OCI-LY7 (cell line): Measurements from ENCODE around the gene ZBTB40.

Experiments
- CTCF ChIP-seq: fragments of 200-600 bp; sonication (generic); conservative IDR thresholded peaks from 2 replicates; pipeline ENCODE4 v1.5.1; 2014; ENCODE audit warnings: mild to moderate bottlenecking, antibody characterized with exemption, low read length, moderate library complexity, mixed read lengths
- EZH2phosphoT487 ChIP-seq: fragments of 200-600 bp; sonication (generic); IDR thresholded peaks from 2 replicates; pipeline ENCODE4 v1.6.1; 2018; ENCODE audit warnings: low read depth, borderline replicate concordance, mild to moderate bottlenecking, mixed run types, antibody characterized with exemption, low read length, moderate library complexity, mixed read lengths

GRCh38 chr1:22415489-22415888 is 36.2 kb upstream of the ZBTB40 start:
- TF ChIP-seq CTCF (no peak), EZH2phosphoT487 (no peak)
